GM12892 (cell line): ENCODE measurements around the gene NGEF.

Source experiments
- POLR2A ChIP-seq: IDR thresholded peaks from 2 replicates; pipeline ENCODE4 v1.6.1; 2011; ENCODE audit warnings: low read depth, low read length, control low read depth
- POLR2AphosphoS5 ChIP-seq: IDR thresholded peaks from 2 replicates; pipeline ENCODE4 v1.6.1; 2011; ENCODE audit warnings: low read depth, low read length, control low read depth
- TAF1 ChIP-seq: IDR thresholded peaks from 2 replicates; pipeline ENCODE4 v1.6.1; 2011; ENCODE audit warnings: low read depth, mild to moderate bottlenecking, control low read depth, low read length, borderline replicate concordance

DNA sequence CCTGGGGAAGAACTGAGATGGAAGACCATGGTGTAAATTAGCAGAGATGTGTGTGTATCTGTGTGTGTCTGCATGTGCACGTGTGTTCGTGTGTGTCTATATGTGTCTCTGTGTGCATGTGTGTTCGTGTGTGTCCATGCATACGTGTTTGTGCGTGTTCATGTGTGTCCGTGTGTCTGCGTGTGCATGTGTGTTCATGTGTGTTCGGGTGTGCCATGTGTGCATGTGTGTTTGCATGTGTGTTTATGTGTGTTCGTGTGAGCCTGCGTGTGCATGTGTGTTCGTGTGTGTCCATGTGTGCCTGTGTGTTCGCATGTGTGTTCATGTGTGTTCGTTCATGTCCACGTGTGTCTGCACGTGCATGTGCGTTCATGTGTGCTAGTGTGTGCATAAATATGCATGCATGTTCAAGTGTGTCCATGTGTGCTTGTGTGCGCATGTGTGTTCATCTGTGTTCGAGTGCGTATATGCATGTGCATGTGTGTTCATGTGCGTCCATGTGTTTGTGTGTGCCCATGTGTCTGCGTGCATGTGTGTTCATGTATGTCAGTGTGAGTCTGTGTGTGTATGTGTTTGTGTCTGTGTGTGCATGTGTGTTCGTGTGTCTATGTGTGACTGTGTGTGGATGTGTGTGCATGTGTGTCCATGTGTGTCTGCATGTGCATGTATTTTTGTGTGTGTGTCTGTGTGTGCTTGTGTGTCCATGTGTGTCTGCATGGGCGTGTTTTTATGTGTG lies 22.5 kb upstream of the NGEF start:
- TF ChIP-seq POLR2A (no peak), POLR2AphosphoS5 (no peak), TAF1 (no peak)
